AG09319 (cell line): ENCODE results near the gene SIGMAR1.

Experiments
- DNase-seq: peaks from one replicate; pipeline ENCODE4 v3.0.0-alpha.2; 2010; ENCODE audit warnings: low read depth; ENCODE audit errors: extremely low read depth
- TF ChIP-seq, protein P1 (sequence below): IDR thresholded peaks from 2 replicates; pipeline ENCODE4 v1.5.1; 2011; ENCODE audit warnings: low read depth, mild to moderate bottlenecking, inconsistent platforms, low read length, moderate library complexity

SIGMAR1 gene

DNA sequence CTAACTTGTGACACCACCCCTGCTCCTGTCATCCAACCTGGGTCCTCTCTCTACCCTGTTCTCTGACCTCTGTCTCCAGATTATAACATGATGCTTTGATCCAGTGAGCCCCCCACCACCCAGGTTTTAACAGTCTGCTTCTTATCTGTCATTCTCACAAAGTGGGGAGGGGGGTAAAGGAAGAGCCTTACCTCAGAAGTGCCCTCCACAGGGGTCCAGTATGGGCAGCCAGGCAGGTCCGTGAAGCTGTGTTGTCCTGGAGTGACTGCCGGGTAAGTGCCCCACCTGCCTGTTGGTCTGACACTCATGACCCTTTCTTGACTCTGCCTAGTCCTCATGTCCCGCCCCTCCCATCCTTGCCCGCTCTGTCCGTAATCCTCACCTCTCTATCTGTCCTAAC, 17.8 kb upstream of the SIGMAR1 start:
- TF ChIP-seq, protein P1, sequence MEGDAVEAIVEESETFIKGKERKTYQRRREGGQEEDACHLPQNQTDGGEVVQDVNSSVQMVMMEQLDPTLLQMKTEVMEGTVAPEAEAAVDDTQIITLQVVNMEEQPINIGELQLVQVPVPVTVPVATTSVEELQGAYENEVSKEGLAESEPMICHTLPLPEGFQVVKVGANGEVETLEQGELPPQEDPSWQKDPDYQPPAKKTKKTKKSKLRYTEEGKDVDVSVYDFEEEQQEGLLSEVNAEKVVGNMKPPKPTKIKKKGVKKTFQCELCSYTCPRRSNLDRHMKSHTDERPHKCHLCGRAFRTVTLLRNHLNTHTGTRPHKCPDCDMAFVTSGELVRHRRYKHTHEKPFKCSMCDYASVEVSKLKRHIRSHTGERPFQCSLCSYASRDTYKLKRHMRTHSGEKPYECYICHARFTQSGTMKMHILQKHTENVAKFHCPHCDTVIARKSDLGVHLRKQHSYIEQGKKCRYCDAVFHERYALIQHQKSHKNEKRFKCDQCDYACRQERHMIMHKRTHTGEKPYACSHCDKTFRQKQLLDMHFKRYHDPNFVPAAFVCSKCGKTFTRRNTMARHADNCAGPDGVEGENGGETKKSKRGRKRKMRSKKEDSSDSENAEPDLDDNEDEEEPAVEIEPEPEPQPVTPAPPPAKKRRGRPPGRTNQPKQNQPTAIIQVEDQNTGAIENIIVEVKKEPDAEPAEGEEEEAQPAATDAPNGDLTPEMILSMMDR = no peak
- DNase-seq = no peak

DNA sequence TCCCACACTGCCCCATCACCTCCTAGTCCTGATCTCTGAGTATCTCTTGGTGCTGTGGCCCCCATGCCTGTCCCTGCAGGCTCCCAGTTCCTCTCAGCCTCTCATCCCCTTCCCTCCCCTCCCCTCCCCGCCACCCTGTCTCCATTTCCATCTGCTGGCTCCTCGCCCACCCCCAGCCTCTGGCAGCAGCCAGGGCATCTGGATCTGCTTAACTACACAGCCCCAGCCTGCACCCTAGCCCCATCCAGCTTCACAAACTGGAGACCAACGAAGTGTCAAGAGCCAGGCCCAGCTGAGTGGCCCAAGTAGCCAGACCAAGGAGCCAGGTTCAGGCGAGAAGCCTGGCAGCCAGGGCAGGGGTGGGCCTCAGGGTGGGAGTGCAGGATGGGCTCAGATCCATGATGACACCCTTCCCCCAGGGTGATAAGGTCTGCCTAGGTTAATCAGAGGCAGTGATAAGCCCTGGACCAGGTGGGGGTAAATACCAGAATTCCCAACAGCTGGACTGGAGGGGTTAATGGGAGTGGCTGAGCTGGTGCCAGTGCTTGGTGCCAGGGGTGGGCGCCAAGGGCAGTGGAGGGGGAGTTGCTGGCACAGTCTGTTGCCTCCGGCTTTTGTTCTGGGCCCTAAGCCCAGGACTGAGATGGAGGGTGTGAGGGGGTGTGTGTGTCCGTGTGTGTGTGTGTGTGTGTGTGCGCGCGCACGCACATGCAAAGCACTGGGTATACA, 16.9 kb upstream of the SIGMAR1 start:
- DNase-seq = peak; percentile 84
- TF ChIP-seq, protein P1 = no peak

DNA sequence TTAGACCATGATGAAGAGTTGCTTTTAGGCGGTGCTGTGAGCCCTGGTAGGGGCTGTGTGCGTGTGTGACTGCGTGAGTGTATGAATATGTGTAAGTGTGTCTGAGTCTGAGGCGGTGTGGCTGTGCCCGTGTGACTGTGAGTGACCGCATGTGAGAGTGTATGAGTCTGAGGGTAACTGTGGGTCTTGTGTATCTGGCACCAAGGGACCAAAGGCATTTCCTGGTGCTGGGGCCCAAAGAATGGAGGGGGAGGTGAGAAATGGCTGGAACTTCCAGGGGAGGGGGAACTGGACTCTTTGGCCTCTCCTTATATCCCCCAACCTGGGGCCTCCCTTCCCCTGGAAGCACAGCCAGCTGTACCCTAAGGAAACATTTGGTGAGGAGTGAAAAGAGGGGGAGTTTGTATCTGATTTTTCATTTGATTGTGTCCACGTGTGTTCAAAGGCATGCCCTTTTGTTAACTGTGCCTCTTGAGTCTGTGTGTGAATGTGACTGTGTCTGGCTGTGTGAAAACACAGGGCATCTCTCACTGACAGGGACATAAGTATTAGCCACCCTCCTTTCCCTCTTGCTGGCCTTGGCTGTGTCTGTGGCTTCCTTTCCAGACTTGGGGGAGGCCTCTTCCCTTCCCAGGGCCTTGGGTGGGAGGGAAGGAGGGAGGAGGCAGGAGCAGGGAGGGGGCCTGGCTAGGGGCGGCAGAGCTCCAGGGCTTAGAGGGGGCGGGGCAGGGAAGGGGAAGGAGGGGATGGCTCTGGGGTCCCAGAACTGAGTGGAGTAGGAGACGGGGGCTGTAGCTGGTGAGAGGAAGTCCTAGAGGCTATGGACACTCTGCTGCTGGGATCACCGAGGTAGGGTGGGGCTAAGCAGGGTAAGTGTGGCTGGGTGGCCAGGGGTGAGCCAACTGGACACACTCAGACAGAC, 15.8 kb upstream of the SIGMAR1 start:
- TF ChIP-seq, protein P1 = no peak
- DNase-seq = no peak

DNA sequence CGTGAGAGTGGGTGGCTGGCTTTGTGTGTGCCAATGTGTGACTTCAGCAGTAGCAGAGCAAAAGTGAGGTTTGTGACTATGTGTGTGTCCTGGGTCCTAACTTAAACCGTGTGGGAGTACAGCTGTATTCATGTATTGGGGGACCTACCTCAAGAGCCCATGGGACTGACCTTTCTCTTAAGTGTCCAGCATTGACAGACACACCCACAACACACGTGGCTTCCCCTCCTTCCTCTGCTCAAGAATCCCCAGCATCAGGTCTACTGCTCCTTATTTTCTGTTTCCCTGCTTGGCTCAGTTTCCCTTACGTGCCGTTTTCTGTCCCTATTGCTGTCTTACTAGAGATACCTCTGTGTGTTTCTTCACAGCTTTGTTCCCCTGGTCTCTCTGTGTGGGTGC, 15.0 kb upstream of the SIGMAR1 start:
- TF ChIP-seq, protein P1 = no peak
- DNase-seq = no peak

DNA sequence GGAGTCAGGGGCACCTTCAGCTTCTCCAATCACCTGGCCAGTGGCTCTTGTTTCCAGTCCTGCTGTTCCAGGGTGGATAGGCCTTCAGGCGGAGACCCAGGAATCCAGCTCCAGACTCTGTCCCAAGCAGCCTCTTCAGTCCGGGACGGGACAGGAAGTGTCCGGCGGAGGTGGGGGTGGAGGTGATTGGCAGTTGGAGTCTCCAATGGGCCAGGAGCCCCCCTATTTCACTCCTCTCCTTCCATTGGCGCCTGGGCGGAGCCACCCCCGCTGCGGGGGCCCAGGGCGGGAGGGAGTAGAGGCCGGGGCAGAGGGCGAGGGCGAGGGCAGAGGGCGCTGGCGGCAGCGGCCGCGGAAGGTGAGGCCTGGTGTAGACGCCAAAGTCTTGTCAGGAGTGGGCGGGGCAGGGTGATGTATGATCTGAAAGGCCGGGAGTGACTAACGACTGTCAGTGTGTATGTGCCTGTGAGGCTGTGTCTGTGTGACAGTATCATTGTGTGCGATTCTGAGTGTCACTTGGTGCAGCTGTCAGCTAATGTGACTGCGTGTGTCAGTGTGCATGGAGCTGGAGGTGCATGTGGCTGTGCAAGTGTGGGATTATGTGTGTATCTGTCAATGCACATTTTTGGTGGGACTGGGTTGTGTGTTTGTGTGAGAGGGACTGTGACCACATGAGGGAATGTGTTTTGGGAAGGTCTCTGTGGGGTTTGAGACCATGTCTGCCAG, 14.5 kb upstream of the SIGMAR1 start, which contains the start of gene IL11RA:
Gene IL11RA (plus strand): TSS at position 310 of the 726 bp plus-strand sequence. CDS start 3,033 bp downstream, outside the sequence.
- DNase-seq = peak; percentile 73
- TF ChIP-seq, protein P1 = no peak

DNA sequence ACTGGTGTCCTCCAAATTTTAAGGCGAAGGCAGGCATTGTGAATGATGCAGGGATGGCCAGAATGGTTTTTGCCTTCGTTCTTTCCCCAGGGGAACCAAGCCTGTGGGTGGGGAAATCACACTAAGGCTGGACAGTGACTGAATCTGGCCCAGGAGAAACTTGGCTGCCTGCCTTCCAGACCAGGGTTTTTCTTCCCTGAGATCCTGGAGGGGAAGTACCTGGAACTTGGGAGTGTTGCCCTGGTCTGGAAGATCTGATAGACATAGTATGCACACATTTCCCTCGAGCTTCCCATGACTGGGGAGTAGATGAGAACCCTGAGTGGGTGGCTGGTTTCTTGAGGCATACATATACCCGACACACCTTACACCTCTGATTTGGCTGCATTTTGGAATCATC, 13.7 kb upstream of the SIGMAR1 start:
- TF ChIP-seq, protein P1 = no peak
- DNase-seq = no peak
